WTC11 (cell line): ENCODE results near the gene OR4N5.

Source experiments
- ATF1 ChIP-seq: sonication (generic); formaldehyde crosslinking; IDR thresholded peaks from 2 replicates; pipeline ENCODE4 v1.8.1; 2023; ENCODE audit warnings: mild to moderate bottlenecking, moderate library complexity, missing genetic modification reagents
- ATF2 ChIP-seq: sonication (generic); formaldehyde crosslinking; IDR thresholded peaks from 2 replicates; pipeline ENCODE4 v1.8.1; 2022; ENCODE audit warnings: low read depth, missing genetic modification reagents, borderline replicate concordance

DNA sequence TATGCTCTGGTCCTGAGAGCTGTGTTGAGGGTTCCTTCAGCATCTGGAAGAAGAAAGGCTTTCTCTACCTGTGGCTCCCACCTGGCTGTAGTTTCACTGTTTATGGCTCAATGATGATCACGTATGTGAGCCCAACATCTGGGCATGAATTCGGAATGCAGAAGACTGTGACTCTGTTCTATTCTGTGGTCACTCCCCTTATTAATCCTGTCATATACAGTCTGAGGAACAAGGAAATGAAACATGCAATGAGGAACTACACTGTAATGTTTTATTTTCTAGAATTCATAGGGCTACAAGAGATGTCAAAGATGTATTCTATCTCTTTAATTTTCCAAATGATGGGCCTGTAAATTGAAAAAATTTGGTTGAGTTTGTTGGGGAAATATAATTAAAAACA is 41.3 kb downstream of the OR4N5 start:
- no peak for TF ChIP-seq ATF2 (CRISPR knock-in tag)
- no peak for TF ChIP-seq ATF1 (CRISPR knock-in tag)
